Neural cell (in vitro differentiated cells): ENCODE results near the gene PRICKLE3. TPM values are rescaled to one million over a fixed set of nuclear protein-coding genes. Genes with fewer than 3 reads are reported as not detected.

ENCODE experiments used
- H2AFZ ChIP-seq: fragments of 200-600, 300-800 bp; sonication (generic), shearing (Covaris generic); 2 replicates; pipeline ENCODE4 v1.6.0; 2014; ENCODE audit warnings: low read depth, mild to moderate bottlenecking, antibody characterized with exemption, low read length, moderate library complexity
- H3F3A ChIP-seq: fragments of 200-600 bp; shearing (Covaris generic); 2 replicates; pipeline ENCODE4 v1.6.1; 2016; ENCODE audit warnings: mild to moderate bottlenecking, moderate library complexity, mixed read lengths, antibody characterized with exemption, low read length; ENCODE audit not compliant: insufficient read depth, poor library complexity, severe bottlenecking
- H3K27ac ChIP-seq: fragments of 200-600, 300-800 bp; sonication (generic), shearing (Covaris generic); 2 replicates; pipeline ENCODE4 v1.5.1; 2014; ENCODE audit warnings: mild to moderate bottlenecking, low read length, moderate library complexity
- H3K27me3 ChIP-seq: fragments of 300-800, 200-600 bp; sonication (generic), shearing (Covaris generic); 2 replicates; pipeline ENCODE4 v1.6.0; 2014; ENCODE audit warnings: mild to moderate bottlenecking, low read depth, low read length, moderate library complexity; ENCODE audit not compliant: insufficient read depth
- H3K36me3 ChIP-seq: fragments of 300-800, 200-600 bp; sonication (generic), shearing (Covaris generic); 2 replicates; pipeline ENCODE4 v1.5.1; 2014; ENCODE audit warnings: mild to moderate bottlenecking, antibody characterized with exemption, low read length, moderate library complexity; ENCODE audit not compliant: insufficient read depth
- H3K4me2 ChIP-seq: fragments of 300-800, 200-600 bp; sonication (generic), shearing (Covaris generic); 2 replicates; pipeline ENCODE4 v1.6.0; 2014; ENCODE audit warnings: mild to moderate bottlenecking, low read length
- H3K4me3 ChIP-seq: fragments of 300-800, 200-600 bp; sonication (generic), shearing (Covaris generic); 2 replicates; pipeline ENCODE4 v1.5.1; 2014; ENCODE audit warnings: mild to moderate bottlenecking, low read length, moderate library complexity
- H3K79me2 ChIP-seq: fragments of 200-600 bp; shearing (Covaris generic); replicated peaks from 2 replicates; pipeline ENCODE4 v1.6.0; 2014; ENCODE audit warnings: mild to moderate bottlenecking, low read length, moderate library complexity; ENCODE audit not compliant: insufficient read depth
- H3K9ac ChIP-seq: fragments of 300-800, 200-600 bp; sonication (generic), shearing (Covaris generic); 2 replicates; pipeline ENCODE4 v1.6.1; 2016; ENCODE audit warnings: mild to moderate bottlenecking, low read length, mixed read lengths
- H3K9me2 ChIP-seq: fragments of 200-600 bp; shearing (Covaris generic); 2 replicates; pipeline ENCODE4 v1.6.1; 2016; ENCODE audit warnings: mild to moderate bottlenecking, low read length, mixed read lengths; ENCODE audit not compliant: insufficient read depth
- H3K9me3 ChIP-seq: fragments of 200-600, 300-800 bp; sonication (generic), shearing (Covaris generic); 2 replicates; pipeline ENCODE4 v1.6.1; 2016; ENCODE audit warnings: mild to moderate bottlenecking, mixed run types, low read length, moderate library complexity, mixed read lengths
- H4K20me1 ChIP-seq: fragments of 200-600 bp; shearing (Covaris generic); 2 replicates; pipeline ENCODE4 v1.6.1; 2016; ENCODE audit warnings: mild to moderate bottlenecking, mixed run types; ENCODE audit not compliant: insufficient read depth
- CTCF ChIP-seq: fragments of 450-650 bp; IDR thresholded peaks from 2 replicates; pipeline ENCODE4 v1.5.1; 2014; ENCODE audit warnings: antibody characterized with exemption, mild to moderate bottlenecking, moderate library complexity; ENCODE audit not compliant: poor library complexity, severe bottlenecking
- EP300 ChIP-seq: fragments of 450-650 bp; conservative IDR thresholded peaks from 2 replicates; pipeline ENCODE4 v1.6.1; 2014; ENCODE audit warnings: antibody characterized with exemption, mild to moderate bottlenecking, moderate library complexity; ENCODE audit not compliant: poor library complexity, severe bottlenecking
- EZH2 ChIP-seq: fragments of 200-600, 300-800 bp; shearing (Covaris generic), sonication (generic); IDR thresholded peaks from 2 replicates; pipeline ENCODE4 v1.6.1; 2014; ENCODE audit warnings: antibody characterized with exemption, low read length, borderline replicate concordance, mild to moderate bottlenecking; ENCODE audit not compliant: insufficient read depth, poor library complexity, severe bottlenecking
- MXI1 ChIP-seq: fragments of 450-650 bp; conservative IDR thresholded peaks from 2 replicates; pipeline ENCODE4 v1.6.1; 2014; ENCODE audit warnings: antibody characterized with exemption, mild to moderate bottlenecking; ENCODE audit not compliant: poor library complexity, severe bottlenecking
- POLR2AphosphoS5 ChIP-seq: IDR thresholded peaks from 2 replicates; pipeline ENCODE4 v1.6.1; 2012
- RAD21 ChIP-seq: fragments of 450-650 bp; conservative IDR thresholded peaks from 2 replicates; pipeline ENCODE4 v1.6.1; 2014; ENCODE audit warnings: antibody characterized with exemption, mild to moderate bottlenecking, moderate library complexity
- SMC3 ChIP-seq: fragments of 450-650 bp; conservative IDR thresholded peaks from 2 replicates; pipeline ENCODE4 v1.6.1; 2014; ENCODE audit warnings: antibody characterized with exemption, mild to moderate bottlenecking, moderate library complexity; ENCODE audit not compliant: poor library complexity
- TAF1 ChIP-seq: IDR thresholded peaks from 2 replicates; pipeline ENCODE4 v1.6.1; 2012; ENCODE audit warnings: low read depth
- polyA plus RNA-seq: library from polyadenylated mRNA; depleted of rRNA; stranded (reverse); fragments of >200 nt; gene quantifications from 2 replicates; pipeline ENCODE4 v1.2.3, GENCODE V29; 2014
- TF ChIP-seq, protein P1 (sequence below): IDR thresholded peaks from 2 replicates; pipeline ENCODE4 v1.6.1; 2012; ENCODE audit warnings: borderline replicate concordance

The PRICKLE3 gene
- polyA plus RNA-seq, 1 donor from 2014 or later = 0.45 TPM

DNA sequence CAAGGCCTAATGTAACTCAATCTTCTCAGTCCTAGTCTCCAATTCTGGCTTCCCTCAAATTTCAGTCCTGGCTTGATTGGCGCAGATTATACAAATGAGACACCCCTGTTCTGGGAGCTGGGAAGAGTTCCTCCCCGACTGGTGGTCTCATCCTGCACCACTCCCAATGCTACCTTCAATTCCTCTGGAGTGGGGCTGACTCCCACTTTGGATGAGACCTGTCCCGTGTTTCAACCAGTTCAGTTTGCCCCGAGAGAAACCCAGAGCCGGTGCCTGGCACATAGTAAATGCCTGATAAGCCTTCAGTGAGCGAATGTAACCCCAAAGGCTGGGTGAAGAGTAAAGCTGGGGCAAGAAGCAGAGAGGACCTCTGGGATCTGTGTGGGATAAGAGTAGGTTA is 17.8 kb upstream of the PRICKLE3 start:
- Histone ChIP-seq H3K9me2 (no peaks in the 10 kb centered on the region), H4K20me1 (no peaks in the 10 kb centered on the region), H3K4me2 (no peak overlapping the region), H3F3A (no peaks in the 10 kb centered on the region), H3K36me3 (no peaks in the 10 kb centered on the region), H3K79me2 (peaks cover 4% of the 10 kb centered on the region), H3K9ac (no peak overlapping the region), H3K27me3 (no peaks in the 10 kb centered on the region), H3K27ac (no peak overlapping the region), H3K9me3 (no peaks in the 10 kb centered on the region), H3K4me3 (no peak overlapping the region), H2AFZ (no peak overlapping the region)
- TF ChIP-seq POLR2AphosphoS5 = no peak
- no peak for TF ChIP-seq TAF1
- TF ChIP-seq EZH2 = no peak
- TF ChIP-seq EP300 = no peak
- TF ChIP-seq SMC3 = no peak
- TF ChIP-seq MXI1 = no peak
- TF ChIP-seq, protein P1, sequence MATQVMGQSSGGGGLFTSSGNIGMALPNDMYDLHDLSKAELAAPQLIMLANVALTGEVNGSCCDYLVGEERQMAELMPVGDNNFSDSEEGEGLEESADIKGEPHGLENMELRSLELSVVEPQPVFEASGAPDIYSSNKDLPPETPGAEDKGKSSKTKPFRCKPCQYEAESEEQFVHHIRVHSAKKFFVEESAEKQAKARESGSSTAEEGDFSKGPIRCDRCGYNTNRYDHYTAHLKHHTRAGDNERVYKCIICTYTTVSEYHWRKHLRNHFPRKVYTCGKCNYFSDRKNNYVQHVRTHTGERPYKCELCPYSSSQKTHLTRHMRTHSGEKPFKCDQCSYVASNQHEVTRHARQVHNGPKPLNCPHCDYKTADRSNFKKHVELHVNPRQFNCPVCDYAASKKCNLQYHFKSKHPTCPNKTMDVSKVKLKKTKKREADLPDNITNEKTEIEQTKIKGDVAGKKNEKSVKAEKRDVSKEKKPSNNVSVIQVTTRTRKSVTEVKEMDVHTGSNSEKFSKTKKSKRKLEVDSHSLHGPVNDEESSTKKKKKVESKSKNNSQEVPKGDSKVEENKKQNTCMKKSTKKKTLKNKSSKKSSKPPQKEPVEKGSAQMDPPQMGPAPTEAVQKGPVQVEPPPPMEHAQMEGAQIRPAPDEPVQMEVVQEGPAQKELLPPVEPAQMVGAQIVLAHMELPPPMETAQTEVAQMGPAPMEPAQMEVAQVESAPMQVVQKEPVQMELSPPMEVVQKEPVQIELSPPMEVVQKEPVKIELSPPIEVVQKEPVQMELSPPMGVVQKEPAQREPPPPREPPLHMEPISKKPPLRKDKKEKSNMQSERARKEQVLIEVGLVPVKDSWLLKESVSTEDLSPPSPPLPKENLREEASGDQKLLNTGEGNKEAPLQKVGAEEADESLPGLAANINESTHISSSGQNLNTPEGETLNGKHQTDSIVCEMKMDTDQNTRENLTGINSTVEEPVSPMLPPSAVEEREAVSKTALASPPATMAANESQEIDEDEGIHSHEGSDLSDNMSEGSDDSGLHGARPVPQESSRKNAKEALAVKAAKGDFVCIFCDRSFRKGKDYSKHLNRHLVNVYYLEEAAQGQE = no peak
- TF ChIP-seq RAD21 = no peak
- TF ChIP-seq CTCF = no peak

- Histone ChIP-seq H3F3A (no peaks in the 10 kb centered on the region), H3K36me3 (no peaks in the 10 kb centered on the region), H3K9me2 (no peaks in the 10 kb centered on the region), H4K20me1 (no peaks in the 10 kb centered on the region), H3K27me3 (no peaks in the 10 kb centered on the region), H3K9me3 (no peaks in the 10 kb centered on the region), H3K4me2 (no peak overlapping the region), H2AFZ (no peak overlapping the region), H3K4me3 (no peak overlapping the region), H3K79me2 (peaks cover 9% of the 10 kb centered on the region), H3K27ac (no peak overlapping the region), H3K9ac (no peak overlapping the region)
- no peak for TF ChIP-seq EZH2
Measured at GRCh38 chrX:49203536-49203935, 17.4 kb upstream of the PRICKLE3 start.

- no peak overlapping the region for H2AFZ ChIP-seq
- TF ChIP-seq TAF1 = no peak
- no peak for TF ChIP-seq CTCF
- TF ChIP-seq RAD21 = no peak
- no peak for TF ChIP-seq EZH2
- no peak for TF ChIP-seq POLR2AphosphoS5
- no peak for TF ChIP-seq EP300
- TF ChIP-seq SMC3 = no peak
- no peak for TF ChIP-seq MXI1
- TF ChIP-seq, protein P1 = no peak
- peaks cover 9% of the 10 kb centered on the region for H3K79me2 ChIP-seq
Measured at GRCh38 chrX:49202022-49202421, 15.8 kb upstream of the PRICKLE3 start.

More at GRCh38 chrX:49202022-49202421, 15.8 kb upstream of the PRICKLE3 start:
- H3K9me3 ChIP-seq = no peaks in the 10 kb centered on the region
- H3K4me3 ChIP-seq = no peak overlapping the region
- no peaks in the 10 kb centered on the region for H3F3A ChIP-seq
- H3K27me3 ChIP-seq = no peaks in the 10 kb centered on the region
- no peak overlapping the region for H3K27ac ChIP-seq
- H3K4me2 ChIP-seq = no peak overlapping the region
- no peaks in the 10 kb centered on the region for H3K9me2 ChIP-seq
- no peaks in the 10 kb centered on the region for H4K20me1 ChIP-seq
- no peaks in the 10 kb centered on the region for H3K36me3 ChIP-seq
- no peak overlapping the region for H3K9ac ChIP-seq
